GM23248 (cell line): Measurements from ENCODE around the gene L3MBTL4. TPM values are rescaled to one million over a fixed set of nuclear protein-coding genes. Genes with fewer than 3 reads are reported as not detected.
"Not testable (repeated sequence)": the region's sequence is repeated elsewhere in the genome, so short reads cannot be mapped to it uniquely, and the experiment has no call there.

ENCODE experiments used
- DNase-seq: peaks from one replicate; pipeline ENCODE4 v3.0.0-alpha.2; 2015
- H2AFZ ChIP-seq: fragments of 200-600 bp; sonication (generic); 2 replicates; pipeline ENCODE4 v1.6.1; 2016; ENCODE audit warnings: antibody characterized with exemption
- H3F3A ChIP-seq: fragments of 200-600 bp; sonication (generic); 2 replicates; pipeline ENCODE4 v1.6.1; 2016; ENCODE audit warnings: mild to moderate bottlenecking, antibody characterized with exemption, mixed run types; ENCODE audit not compliant: insufficient read depth
- H3K27ac ChIP-seq: fragments of 200-600 bp; sonication (generic); 2 replicates; pipeline ENCODE4 v1.5.1; 2016; ENCODE audit warnings: mild to moderate bottlenecking
- H3K27me3 ChIP-seq: fragments of 200-600 bp; sonication (generic); replicated peaks from 2 replicates; pipeline ENCODE4 v1.6.1; 2016; ENCODE audit warnings: mild to moderate bottlenecking; ENCODE audit not compliant: insufficient read depth
- H3K36me3 ChIP-seq: fragments of 200-600 bp; sonication (generic); 2 replicates; pipeline ENCODE4 v1.6.1; 2016; ENCODE audit warnings: low read depth, mild to moderate bottlenecking
- H3K4me1 ChIP-seq: fragments of 200-600 bp; sonication (generic); 2 replicates; pipeline ENCODE4 v1.6.1; 2016; ENCODE audit warnings: mild to moderate bottlenecking; ENCODE audit not compliant: insufficient read depth
- H3K4me2 ChIP-seq: fragments of 200-600 bp; sonication (generic); one replicate; pipeline ENCODE4 v1.6.1; 2016; ENCODE audit warnings: mild to moderate bottlenecking; ENCODE audit not compliant: unreplicated experiment
- H3K4me3 ChIP-seq: fragments of 200-600 bp; sonication (generic); 2 replicates; pipeline ENCODE4 v1.5.1; 2016; ENCODE audit warnings: mild to moderate bottlenecking
- H3K79me2 ChIP-seq: fragments of 200-600 bp; sonication (generic); 2 replicates; pipeline ENCODE4 v1.6.1; 2016; ENCODE audit warnings: mild to moderate bottlenecking; ENCODE audit not compliant: insufficient read depth
- H3K9ac ChIP-seq: fragments of 200-600 bp; sonication (generic); 2 replicates; pipeline ENCODE4 v1.6.1; 2016; ENCODE audit warnings: mild to moderate bottlenecking
- H3K9me2 ChIP-seq: fragments of 200-600 bp; sonication (generic); 2 replicates; pipeline ENCODE4 v1.6.1; 2016; ENCODE audit warnings: mixed run types, mild to moderate bottlenecking, moderate library complexity; ENCODE audit not compliant: insufficient read depth
- H3K9me3 ChIP-seq: fragments of 200-600 bp; sonication (generic); one replicate; pipeline ENCODE4 v1.6.1; 2017; ENCODE audit warnings: low read depth
- H4K20me1 ChIP-seq: fragments of 200-600 bp; sonication (generic); 2 replicates; pipeline ENCODE4 v1.6.0; 2016; ENCODE audit not compliant: insufficient read depth
- EZH2 ChIP-seq: fragments of 200-600 bp; sonication (generic); IDR thresholded peaks from 2 replicates; pipeline ENCODE4 v1.6.1; 2018; ENCODE audit warnings: antibody characterized with exemption, mild to moderate bottlenecking; ENCODE audit not compliant: insufficient read depth, poor library complexity, severe bottlenecking
- EZH2phosphoT487 ChIP-seq: fragments of 200-600 bp; sonication (generic); IDR thresholded peaks from 2 replicates; pipeline ENCODE4 v1.6.1; 2018; ENCODE audit warnings: antibody characterized with exemption, moderate library complexity, mild to moderate bottlenecking, low read depth; ENCODE audit not compliant: insufficient read depth
- WGBS, 2 experiments: methylation state at CpG; one replicate each; pipeline ENCODE4 v1.1.6; 2015 to 2017; ENCODE audit warnings: low lambda C conversion rate in 2 of 2, low coverage in 1 of 2; ENCODE audit errors: missing lambda C conversion rate in 2 of 2; 5-methylcytosine and 5-hydroxymethylcytosine counted together
- in situ Hi-C: fragments of 300-500 bp; cut with MboI; formaldehyde crosslinking; loops from 2 replicates; pipeline ENCODE4 v1.15.0; 2020
- polyA plus RNA-seq: library from polyadenylated mRNA; unstranded; fragments of >200 nt; fragmentation: Nextera tagmentation; extraction: Ambion mirVana; gene quantifications from 2 replicates; pipeline ENCODE4 v1.2.1, GENCODE V29; 2016
- total RNA-seq: library from RNA; depleted of rRNA; stranded (reverse); fragments of >200 nt; shearing (Covaris generic); gene quantifications from 2 replicates; pipeline ENCODE4 v1.2.3, GENCODE V29; 2014

The L3MBTL4 gene
- total and polyA plus RNA-seq, 2 experiments from 2014 or later, result not detected

- no peak for TF ChIP-seq EZH2phosphoT487
- TF ChIP-seq EZH2, result no peak
- no peak overlapping the region for H2AFZ ChIP-seq
- H3K36me3 ChIP-seq, result no peaks in the 10 kb centered on the region
- H3K4me1 ChIP-seq, result no peaks in the 10 kb centered on the region
- H3K27ac ChIP-seq, result no peak overlapping the region
- no peaks in the 10 kb centered on the region for H3K9me3 ChIP-seq
- 55 to 64% methylated on average over 8 of the region's 8 CpGs for WGBS, 2 experiments
- H3K79me2 ChIP-seq, result no peaks in the 10 kb centered on the region
- no peaks in the 10 kb centered on the region for H4K20me1 ChIP-seq
- no peaks in the 10 kb centered on the region for H3K27me3 ChIP-seq
- no peak overlapping the region for H3K4me2 ChIP-seq
- H3K9ac ChIP-seq, result no peak overlapping the region
- H3K4me3 ChIP-seq, result no peak overlapping the region
- H3F3A ChIP-seq, result no peaks in the 10 kb centered on the region
- no peaks in the 10 kb centered on the region for H3K9me2 ChIP-seq
- in situ Hi-C loops, result no loop called here
- no peak for DNase-seq
These were observed 152.8 kb downstream of the L3MBTL4 start for GRCh38 chr18:6261938-6262337.

- DNase-seq, H3K27ac ChIP-seq, H3K4me1 ChIP-seq, H4K20me1 ChIP-seq, H3K9me3 ChIP-seq, in situ Hi-C loops, H3K4me2 ChIP-seq, H3K9me2 ChIP-seq, H3K9ac ChIP-seq, H3K27me3 ChIP-seq, H3K36me3 ChIP-seq, H3K4me3 ChIP-seq, H3K79me2 ChIP-seq, H2AFZ ChIP-seq, H3F3A ChIP-seq: not testable (repeated sequence)
- WGBS, 2 experiments, result 12 to 14% methylated on average over 1 of the region's 1 CpG
These were observed 155.4 kb downstream of the L3MBTL4 start for GRCh38 chr18:6259324-6259723.

DNA sequence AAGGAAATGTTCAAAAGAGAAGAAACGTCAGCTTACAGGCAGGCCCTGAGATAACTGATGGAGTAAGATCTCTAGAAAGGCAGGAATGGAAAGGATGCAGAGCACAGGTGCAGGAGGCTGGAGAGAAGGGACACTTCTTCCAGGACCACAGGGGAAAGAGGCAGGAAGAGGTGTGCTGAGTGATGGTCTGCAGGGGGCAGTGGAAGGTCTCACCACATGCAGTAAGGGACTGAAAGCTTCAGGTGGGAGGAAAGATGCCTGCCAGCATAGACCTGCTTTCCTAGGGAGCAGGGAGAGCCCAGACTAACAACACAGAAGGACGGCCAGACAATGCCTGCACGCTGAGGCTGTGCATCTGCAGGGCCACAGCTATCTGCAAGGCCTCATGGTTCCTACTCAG is 156.8 kb downstream of the L3MBTL4 start:
- H3K9me3 ChIP-seq, result no peaks in the 10 kb centered on the region
- no peak overlapping the region for H3K4me3 ChIP-seq
- no peaks in the 10 kb centered on the region for H3K79me2 ChIP-seq
- H3K27me3 ChIP-seq, result no peaks in the 10 kb centered on the region
- H3K9me2 ChIP-seq, result no peaks in the 10 kb centered on the region
- TF ChIP-seq EZH2 (no peak), EZH2phosphoT487 (no peak)
- H3K4me2 ChIP-seq, result no peak overlapping the region
- H2AFZ ChIP-seq, result no peak overlapping the region
- H3K27ac ChIP-seq, result no peak overlapping the region
- in situ Hi-C loops, result no loop called here
- no peaks in the 10 kb centered on the region for H4K20me1 ChIP-seq
- no peaks in the 10 kb centered on the region for H3K36me3 ChIP-seq
- H3K4me1 ChIP-seq, result no peaks in the 10 kb centered on the region
- no peak overlapping the region for H3K9ac ChIP-seq
- no peak for DNase-seq
- 62 to 63% methylated on average over 3 of the region's 3 CpGs for WGBS, 2 experiments
- H3F3A ChIP-seq, result no peaks in the 10 kb centered on the region

DNA sequence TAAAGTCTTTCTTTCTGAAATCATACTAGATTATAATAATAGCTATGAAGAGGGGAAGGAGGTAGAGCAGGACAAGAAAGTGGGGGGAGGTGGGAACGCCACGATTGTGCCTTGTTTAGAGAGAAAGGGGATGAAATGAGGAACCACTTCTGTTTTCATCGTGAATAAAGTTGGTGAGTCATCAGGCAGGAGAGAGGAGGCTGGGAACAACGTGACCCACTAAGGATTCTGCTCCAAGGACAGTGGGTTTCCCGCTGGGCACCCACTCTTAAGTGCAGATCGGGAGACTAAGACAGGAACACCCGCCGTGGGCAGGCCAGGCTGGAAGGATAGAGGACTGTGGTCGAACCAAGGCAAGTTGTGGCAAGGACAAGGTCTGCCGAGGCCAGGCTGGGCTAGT is 158.2 kb downstream of the L3MBTL4 start:
- no peak overlapping the region for H2AFZ ChIP-seq
- no peaks in the 10 kb centered on the region for H3K9me2 ChIP-seq
- H3F3A ChIP-seq, result no peaks in the 10 kb centered on the region
- H3K36me3 ChIP-seq, result no peaks in the 10 kb centered on the region
- TF ChIP-seq EZH2phosphoT487, result no peak
- TF ChIP-seq EZH2, result no peak
- H3K27ac ChIP-seq, result no peak overlapping the region
- no peaks in the 10 kb centered on the region for H3K4me1 ChIP-seq
- H3K9ac ChIP-seq, result no peak overlapping the region
- DNase-seq, result no peak
- no peaks in the 10 kb centered on the region for H4K20me1 ChIP-seq
- no peak overlapping the region for H3K4me2 ChIP-seq
- no peaks in the 10 kb centered on the region for H3K79me2 ChIP-seq
- in situ Hi-C loops, result no loop called here
- no peaks in the 10 kb centered on the region for H3K9me3 ChIP-seq
- no peaks in the 10 kb centered on the region for H3K27me3 ChIP-seq
- 63 to 67% methylated on average over 10 of the region's 10 CpGs for WGBS, 2 experiments
- H3K4me3 ChIP-seq, result no peak overlapping the region

DNA sequence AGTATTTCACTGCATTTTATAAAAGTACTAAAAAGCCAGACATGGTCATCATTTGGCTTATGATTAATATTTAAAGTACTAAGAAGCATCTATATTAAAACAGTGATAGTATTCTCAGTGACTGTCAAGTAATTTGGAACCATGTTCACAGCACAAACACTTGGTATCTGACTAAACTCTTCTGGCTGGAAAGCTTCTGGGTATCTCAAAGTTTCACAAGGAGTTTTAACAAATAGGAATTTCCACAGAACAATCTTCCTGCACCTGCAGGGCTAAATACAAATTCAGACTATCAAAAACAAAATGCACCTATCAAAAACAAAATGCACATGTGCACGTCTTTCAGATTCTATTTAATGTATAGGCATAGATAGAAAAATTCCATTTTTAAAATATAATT is 158.8 kb downstream of the L3MBTL4 start:
- no peak overlapping the region for H3K27ac ChIP-seq
- no peaks in the 10 kb centered on the region for H3K4me1 ChIP-seq
- no peaks in the 10 kb centered on the region for H3K79me2 ChIP-seq
- DNase-seq, result no peak
- no peaks in the 10 kb centered on the region for H4K20me1 ChIP-seq
- no peak overlapping the region for H3K9ac ChIP-seq
- H3K36me3 ChIP-seq, result no peaks in the 10 kb centered on the region
- TF ChIP-seq EZH2phosphoT487 (no peak), EZH2 (no peak)
- H3K4me3 ChIP-seq, result no peak overlapping the region
- in situ Hi-C loops, result no loop called here
- no peaks in the 10 kb centered on the region for H3K9me2 ChIP-seq
- H3K9me3 ChIP-seq, result no peaks in the 10 kb centered on the region
- H2AFZ ChIP-seq, result no peak overlapping the region
- no peak overlapping the region for H3K4me2 ChIP-seq
- H3K27me3 ChIP-seq, result no peaks in the 10 kb centered on the region
- H3F3A ChIP-seq, result no peaks in the 10 kb centered on the region
- 26% methylated on average over 1 of the region's 1 CpG for WGBS, 2 experiments
